Erythroblast (primary cell): Measurements from ENCODE around the gene SLC22A4.

ENCODE experiments used
- GATA1 ChIP-seq: IDR thresholded peaks from 2 replicates; pipeline ENCODE4 v1.6.1; 2011; ENCODE audit warnings: low read depth, mild to moderate bottlenecking, control low read depth, low read length, moderate library complexity
- POLR2A ChIP-seq: IDR thresholded peaks from 2 replicates; pipeline ENCODE4 v1.6.1; 2011; ENCODE audit warnings: mild to moderate bottlenecking, low read length

DNA sequence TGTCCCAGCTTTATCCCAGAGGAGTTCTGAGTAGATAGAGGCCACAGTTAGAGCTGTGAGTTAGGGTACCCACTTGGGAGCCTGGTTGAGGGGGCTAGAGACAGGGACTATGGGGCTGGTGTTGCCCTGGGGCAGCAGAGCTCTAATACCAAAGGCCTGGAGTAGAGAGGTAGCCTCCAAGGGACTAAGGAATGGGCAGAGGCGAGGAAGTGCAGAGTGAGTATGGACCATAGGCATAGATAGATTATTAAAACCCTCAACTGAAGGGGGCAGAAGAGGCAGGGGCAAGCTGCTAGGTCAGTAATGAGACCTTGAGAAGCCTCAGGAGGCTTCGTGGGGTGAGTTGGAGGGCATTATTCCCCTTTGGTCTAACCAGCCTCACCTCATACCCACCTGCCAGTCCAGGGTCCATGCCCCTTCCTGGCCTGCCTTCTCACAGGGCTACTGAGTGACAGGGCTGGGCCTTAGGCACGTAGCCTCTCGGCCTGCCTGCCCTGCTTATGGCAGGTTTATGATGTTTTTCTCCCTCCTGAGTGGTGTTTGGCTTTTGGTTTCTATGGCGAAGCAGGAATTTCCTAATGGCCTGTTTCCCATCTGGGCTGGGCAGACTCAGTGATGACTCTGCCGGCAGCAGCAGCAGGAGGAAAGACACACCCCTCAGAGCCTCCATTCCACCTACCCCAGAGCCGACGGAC is 28.7 kb upstream of the SLC22A4 start:
- TF ChIP-seq POLR2A (no peak), GATA1 (no peak)
